DMS53 treated with DMSO at 0.1 percent for 48 hours (cell line): Measurements from ENCODE around the gene CYB5R2.

ENCODE experiments used
- DNase-seq: peaks from one replicate; lab custom pipeline; 2025; ENCODE audit not compliant: unreplicated experiment; lab: John Stamatoyannopoulos, UW

Gene CYB5R2

GRCh38 chr11:7638710-7639642 lies 34.3 kb downstream of the CYB5R2 start:
- no peak for DNase-seq

GRCh38 chr11:7637447-7638157 lies 35.7 kb downstream of the CYB5R2 start:
- DNase-seq: no peak

GRCh38 chr11:7636350-7636749 lies 37.0 kb downstream of the CYB5R2 start:
- DNase-seq: no peak

- DNase-seq: no peak
Observed at GRCh38 chr11:7635708-7636107, 37.6 kb downstream of the CYB5R2 start.

GRCh38 chr11:7635137-7635536 lies 38.2 kb downstream of the CYB5R2 start:
- DNase-seq: no peak

- no peak for DNase-seq
Observed at GRCh38 chr11:7632211-7632610, 41.1 kb downstream of the CYB5R2 start.

- DNase-seq: no peak
Observed at GRCh38 chr11:7630002-7630401, 43.3 kb downstream of the CYB5R2 start.

GRCh38 chr11:7628660-7629059 lies 44.6 kb downstream of the CYB5R2 start:
- DNase-seq: no peak

GRCh38 chr11:7622721-7623120 lies 50.6 kb downstream of the CYB5R2 start:
- no peak for DNase-seq

GRCh38 chr11:7621554-7621953 lies 51.7 kb downstream of the CYB5R2 start:
- no peak for DNase-seq

GRCh38 chr11:7621090-7621489 lies 52.2 kb downstream of the CYB5R2 start:
- no peak for DNase-seq

- DNase-seq: no peak
Observed at GRCh38 chr11:7619322-7619721, 54.0 kb downstream of the CYB5R2 start.

- DNase-seq: no peak
Observed at GRCh38 chr11:7617032-7617431, 56.3 kb downstream of the CYB5R2 start.
